ENCODE data around the gene PNMA1.

PNMA1 gene

DNA sequence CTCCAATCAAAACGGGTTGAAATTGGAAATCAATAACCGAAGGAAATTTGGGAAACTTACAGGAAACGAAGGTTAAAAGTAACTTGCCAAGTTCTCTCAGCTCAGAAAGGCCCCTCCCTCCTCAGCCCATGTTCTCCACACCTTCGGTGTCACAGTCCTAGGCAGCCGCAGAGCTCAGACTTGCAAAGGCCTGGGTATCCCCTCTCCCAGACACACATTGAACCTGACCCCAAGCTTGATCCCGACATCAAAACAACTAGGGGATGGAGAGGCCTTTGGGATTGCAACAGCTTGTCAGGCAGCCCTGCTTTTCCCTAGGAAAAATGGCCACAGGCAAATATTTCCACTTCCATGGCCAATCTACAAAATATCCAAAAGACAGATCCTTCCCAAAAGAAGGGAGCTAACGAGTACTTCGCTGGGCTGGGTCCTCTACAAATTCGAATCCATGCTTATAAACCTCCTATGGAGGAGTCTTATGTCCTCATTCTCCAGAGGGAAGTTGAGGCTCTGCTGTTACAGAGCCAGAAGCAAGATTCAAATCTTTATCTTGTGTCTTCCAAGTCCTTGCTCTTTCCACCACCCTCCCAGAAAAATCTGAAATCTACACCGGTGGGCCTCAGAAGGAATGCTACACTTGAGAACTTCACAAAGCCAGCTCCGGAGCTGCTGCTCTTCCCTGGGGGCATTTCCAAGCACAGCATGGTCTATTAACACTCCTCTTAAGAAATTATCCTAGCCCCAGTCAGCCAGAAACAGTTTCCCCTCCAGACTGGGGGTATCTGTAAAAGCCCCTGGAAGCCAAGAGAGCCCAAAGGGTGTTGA is 35.7 kb upstream of the PNMA1 start:
- no peak for DNase-seq

DNA sequence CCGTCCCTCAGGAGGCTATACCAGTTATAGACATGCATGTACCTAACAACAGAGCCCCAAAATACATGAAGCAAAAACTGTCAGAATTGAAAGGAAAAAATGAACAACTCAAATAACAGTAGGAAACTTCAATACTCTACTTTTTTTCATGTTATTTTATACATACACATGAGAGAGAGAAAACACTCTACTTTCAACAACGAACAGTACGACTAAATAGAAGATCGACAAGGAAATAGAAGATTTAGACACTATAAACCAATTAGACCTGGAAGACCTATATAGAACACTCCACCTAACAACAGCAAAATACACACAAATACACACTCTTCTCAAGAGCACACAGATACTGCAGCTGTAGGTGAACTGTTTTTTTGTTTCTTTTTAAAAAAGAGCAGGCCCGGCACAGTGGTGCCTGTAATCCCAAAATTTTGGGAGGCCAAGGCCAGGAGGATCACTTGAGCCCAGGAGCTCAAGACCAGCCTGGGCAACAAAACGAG is 34.7 kb upstream of the PNMA1 start:
- DNase-seq = no peak

DNA sequence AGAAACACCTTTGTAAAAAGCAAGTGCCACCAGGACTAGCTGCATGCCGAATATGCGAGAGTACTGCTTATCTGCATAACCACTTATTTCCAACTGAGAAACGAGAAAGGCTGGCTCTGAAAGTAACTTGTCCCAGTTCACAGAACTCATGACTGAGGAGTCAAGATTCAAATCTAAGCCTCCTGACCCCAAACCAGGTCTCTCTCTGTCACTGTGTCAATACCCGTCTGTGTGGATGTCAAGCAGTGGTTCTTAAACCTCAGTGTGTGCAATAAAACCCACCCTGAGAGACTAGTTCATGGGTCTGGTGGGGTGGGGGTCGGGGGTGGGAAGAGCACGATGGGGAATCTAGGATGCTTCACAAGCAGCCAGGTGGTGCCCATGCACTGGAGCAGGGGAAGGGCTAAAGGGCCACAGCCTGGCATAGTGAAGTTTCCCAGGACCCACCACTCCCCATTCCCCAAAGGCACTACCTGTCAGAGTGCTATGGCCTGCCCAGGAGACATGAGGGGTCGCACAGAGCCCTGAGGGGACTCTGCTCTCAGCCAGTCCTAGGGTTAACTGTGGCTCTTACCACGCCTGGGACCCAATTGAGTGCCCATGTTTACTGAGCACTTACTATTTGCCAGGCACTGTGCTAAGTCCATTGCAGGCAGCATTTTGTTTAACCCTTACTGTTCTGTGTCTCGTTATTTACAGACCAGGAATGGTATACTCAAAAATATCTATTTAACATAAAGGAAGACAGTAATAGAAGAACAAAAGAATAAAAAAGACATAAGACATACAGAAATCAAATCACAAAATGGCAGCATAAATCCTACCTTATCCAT is 33.4 kb upstream of the PNMA1 start:
- DNase-seq = no peak

DNA sequence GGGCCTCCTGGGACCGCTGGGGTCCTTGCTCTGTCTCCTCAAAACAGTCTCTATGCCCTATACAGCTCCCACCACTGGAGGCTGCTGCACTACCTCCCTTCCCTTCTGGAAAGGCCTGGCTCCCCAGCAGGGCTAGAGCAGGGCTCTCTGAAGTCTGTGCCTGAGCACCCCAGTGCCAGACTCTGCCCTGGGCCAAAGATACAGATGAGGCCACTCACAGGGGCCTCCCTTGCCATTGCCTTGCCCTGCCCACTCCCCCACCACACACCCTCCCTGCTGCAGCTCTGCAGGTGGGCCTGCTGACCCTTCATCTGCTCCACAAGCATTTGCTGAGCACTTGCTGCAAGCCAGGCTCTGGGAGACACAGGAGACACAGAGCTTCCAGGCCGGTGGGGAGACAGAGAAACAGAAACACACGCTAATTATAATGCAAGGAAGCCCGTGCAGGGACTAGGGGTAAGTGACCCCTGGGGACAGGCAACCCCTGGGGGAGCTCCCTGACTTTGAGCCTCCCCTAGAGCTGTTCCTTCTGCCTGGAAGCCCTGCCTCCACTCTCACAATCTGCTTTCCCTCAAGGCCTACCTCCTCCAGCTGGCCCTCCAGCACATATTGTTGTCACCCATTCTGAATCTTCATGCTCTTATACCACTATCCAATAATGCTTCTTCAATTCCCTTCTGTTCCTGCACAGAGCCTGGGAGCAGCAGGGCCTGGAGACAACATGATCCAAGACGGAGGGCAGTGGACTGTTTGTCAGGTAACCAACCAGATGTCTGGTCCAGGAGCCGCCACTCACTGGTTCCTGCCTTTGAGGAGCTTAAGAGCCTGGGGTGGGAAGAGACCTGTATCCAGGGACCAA is 32.6 kb upstream of the PNMA1 start:
- DNase-seq = no peak

DNA sequence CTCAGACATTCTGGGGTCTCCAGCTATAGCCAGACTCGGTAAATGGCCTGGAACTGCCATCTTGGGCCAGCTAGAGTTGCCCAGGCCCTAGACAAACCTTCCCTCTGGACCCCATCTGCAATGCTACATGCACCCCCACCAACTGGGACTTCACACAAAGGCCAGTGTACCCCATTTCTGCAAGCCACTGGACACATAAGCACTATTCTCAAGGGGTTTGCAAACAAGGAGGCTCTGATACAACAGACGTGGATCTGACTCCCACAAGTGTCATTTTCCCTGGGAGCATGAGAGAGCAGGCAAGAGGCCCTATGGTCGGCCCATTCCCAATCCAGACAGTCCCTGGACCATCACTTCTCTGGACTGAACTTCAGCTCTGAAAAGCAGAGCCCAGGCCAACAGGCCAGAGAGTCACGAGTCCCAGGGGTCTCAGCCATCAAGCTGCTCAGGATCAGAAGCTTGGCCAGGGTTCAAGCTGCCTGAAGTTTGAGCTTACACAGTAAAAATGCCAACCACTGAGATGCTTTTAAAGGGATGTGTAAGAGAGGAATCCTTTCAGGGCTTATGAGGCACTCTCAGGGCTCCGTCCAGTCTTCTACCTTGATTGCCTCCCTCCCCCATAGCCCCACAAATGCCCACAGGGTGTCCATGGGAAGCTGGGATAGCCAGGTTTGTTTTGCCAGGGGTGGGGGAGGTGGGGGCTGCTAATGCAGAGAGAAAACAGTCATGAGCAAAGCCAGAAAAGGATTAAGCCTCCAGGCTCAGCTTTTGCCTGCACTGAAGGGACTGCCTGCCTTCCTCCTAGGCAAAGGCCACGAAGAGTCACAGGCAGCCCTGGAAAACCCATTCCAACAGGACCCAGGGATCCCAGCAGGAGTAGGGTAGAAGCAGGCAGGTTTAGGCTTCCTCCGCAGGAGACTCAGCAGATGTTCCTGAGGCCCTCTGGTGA is 31.7 kb upstream of the PNMA1 start:
- no peak for DNase-seq

DNA sequence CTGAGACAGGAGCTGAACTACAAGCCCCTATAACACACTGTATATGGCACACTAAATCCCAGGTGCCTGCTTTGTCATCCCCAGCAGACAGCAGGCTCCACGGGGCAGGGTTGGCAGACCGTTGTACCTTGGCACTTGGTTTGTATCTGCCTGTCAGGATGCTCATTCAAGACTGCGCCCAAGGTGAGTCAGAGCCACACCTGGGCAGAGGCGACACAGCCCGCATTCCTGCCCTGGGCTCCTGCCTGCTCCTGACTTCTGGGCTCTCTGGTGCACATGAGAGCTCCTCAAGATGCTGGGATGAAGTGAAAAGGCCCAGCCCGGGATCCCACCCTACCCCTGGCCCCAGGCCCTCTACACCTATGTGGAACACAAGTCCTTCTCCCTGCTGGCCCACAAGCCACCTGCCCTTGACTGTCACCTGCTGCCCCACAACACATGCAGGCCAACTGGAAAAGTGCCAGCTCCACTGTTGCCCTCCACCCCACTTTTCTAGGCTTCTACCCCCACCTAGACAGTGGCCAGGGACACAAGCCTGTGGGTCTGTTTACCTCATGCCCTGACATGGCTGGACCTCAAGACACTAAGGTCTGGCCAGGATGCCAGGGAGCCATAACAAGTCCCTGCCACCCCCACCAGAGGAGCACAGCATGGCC is 30.8 kb upstream of the PNMA1 start:
- DNase-seq = no peak

DNA sequence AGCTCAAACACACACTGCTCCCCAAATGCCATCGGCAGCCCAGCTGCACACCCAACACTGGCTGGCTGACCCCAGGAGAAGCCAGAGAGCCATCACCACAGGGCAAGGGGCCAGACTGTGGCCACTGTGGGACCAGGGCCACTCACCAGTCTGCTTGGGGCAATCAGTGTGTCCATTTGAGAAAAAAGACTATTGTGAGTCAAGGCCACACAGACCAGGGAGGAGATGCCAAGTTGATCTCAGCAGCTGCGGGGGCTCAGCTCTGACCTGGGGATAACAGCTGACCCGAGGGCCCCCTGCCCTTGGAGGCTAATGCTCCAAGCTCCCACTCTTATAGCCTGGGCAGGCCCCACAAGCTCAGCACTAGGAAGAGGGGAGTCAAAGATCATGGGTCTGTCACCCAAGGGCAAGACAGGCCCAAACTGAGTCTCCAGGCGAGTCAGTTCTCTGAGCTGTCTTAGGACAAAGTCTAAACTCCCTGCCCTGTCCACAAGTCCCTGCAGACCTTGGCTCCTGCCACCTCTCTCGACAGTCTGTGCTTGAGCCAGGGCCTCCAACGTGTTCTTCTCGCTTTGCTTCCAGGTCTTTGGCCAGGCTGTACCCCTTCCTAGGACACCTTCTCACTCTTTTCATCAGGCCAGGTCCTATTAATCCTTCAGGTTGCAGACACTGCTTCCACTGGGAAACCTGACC is 30.1 kb upstream of the PNMA1 start:
- DNase-seq = no peak

DNA sequence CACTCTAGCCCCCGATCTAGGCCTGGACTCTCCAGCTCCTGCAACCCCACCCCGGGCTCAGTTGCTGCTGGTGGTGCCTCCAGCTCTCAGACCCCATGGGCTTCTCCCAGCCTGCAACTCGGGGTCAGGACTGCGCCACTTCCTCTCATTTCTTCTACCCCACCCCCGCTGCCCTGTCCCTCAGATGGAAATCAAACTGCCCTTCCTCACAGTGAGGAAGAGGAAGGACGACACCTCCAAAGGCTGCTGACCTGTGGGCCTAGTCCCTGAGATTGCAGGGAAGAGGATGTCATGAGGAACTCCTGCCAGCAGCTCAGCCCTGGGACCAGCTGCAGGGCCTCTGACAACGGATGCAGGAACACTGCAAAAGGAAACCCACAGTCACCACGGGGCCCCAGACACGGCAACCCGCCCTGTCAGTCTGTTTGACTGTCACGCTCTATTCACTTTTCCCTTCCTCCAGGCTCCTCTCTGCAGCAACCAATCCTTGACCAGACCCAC is 29.3 kb upstream of the PNMA1 start:
- no peak for DNase-seq

DNA sequence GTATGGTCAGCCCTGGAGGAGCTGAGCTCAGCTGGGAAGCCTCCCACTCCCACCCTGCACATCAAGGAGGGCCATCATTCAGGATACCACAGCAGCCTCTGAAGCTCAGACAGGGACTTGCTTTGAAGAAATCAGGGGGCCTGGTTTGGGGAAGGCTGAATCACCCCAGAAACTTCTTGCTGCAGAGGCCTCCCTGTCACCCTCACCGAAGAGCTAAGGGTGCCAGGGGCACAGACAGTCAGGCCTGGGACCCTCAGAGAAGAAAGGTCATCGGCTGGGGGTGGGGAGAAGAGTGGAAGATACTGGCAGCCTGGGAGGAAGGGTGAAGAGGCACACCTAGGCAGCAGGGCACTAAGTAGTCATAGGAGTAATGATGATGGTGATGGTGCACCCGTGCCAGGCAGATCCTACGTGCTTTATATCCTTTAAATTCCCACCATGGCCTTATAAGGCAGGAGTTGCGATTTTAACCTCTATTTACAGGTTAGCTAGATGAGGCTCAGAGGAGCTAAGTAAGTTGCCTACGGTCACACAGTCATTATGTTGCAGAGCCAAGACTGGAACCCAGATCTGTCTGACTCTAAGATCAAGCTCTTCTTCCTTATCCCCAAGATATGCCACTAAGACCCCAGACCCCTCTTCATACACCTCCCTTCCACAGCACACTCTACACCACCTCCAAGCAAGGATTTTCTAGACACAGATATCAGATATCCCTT is 28.5 kb upstream of the PNMA1 start:
- DNase-seq = no peak

DNA sequence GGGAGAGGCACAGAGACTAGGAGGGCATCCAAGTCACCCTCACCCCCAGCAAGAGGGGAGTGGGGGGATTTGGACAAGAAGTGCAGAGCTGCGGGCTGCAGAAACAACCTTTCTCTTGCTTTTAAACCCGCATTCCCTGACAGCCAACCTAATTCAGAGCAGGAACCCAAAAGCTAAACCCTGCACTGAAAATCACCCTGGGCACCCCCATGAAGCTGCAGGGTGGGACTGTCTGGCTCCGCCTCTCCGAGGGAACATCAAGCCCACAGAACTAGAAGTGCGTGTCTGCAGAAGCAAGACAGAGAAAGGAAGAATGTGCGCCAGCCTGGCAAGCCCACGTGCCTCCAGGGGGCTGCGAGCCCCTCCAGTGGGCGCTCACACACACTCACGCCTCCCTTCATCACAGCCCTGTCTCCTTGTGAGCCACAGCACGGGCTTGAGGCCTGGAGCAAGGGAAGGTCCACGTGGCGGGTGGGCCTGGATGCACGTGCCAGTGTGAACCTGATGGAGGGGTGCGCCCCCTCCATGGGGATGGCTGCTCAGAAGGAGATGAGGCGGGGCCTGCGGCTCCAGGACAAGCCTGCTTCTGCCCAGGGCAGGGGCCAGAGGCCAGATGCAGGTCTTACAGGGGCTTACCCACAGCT is 27.8 kb upstream of the PNMA1 start:
- no peak for DNase-seq

DNA sequence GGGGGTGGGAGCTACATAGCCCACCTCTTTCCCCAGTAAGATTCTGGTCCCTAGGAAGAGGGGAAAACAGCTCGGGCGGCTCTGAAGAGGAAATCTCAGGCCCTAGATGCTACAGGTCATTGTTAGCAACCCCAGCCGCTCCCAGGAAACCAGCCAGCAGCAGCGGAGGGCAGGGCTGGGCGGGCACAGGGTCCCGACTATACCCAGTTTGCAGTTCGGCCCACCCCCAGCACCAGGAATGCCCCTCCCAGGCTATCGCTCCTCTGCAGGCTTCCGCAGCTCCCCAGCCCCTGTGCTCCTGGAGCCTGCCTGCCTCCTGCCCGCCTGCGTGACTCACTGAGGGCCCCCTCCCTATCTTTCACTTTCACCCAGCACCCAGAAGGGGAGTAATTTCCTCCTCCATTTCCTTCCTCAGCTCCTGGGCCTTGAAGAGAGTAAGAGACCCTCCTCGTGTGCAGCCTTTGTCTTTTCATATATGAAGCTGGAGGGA is 27.2 kb upstream of the PNMA1 start:
- DNase-seq = no peak

DNA sequence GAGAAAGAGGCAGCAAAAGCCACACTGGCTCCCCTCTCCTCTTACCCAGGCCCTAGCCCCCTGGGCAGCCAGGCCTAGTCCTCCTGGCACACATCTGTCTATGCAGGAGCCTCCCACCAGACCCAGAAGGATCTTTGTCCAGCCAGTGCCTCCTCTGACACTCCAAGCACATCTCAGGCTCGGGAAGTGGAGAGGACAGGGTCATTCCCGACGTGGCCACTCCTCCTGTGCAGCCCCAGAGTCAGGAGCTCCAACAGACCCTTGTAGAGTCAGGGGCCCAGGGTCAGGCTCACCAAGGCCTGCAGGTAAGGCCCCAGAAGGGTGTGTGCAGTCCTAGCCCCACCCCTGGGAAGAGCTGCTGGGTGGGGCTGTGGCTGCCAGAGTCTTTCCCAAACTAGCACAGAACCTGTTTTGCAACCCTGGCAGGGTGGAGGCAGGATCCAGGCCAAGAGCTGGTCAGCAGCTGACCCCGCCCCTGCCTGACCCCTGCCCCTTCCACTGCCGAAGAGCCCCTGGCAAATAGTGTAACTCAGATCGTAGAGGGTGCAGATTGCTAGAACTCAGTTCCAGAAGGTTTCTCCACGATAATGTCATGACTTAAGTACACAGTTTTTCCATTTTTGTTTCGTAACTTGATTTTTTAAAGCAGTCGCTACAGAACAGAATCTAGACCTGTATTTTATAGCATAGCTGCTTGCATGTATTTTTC is 26.6 kb upstream of the PNMA1 start:
- no peak for DNase-seq

DNA sequence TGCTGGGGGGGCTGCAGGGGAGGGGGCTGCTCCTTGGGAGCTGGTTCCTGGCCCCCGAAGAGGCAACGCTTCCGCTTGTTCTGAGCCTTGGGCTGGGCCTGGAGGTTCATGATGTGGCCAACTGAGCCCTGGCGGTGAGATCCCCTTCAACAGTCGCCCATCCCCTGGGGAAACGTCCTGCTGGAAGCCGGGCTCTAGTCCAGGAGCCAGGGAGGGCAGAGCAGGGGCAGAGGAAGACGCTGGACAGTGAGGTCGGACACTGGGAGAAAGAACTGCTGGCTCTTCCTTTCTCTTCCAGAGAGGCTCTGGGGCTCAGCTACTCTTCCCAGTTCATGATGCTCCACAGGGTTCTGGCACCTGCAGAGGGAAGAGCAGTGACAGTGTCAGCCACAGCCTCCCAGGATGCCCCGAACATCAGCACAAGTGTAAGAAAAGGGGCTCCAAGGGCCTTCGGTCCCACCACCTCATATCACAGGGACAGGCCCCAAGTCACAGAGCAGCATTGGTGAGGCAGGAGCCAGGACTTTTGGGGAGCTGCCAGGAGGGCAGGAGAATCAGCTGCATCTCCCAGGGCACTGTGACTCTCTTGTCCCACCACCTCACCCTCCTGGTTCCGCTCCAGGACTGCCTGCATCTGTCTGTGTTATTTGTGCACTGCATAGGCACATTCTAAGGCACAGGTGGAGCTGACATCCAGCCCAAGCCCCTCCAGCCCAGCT is 25.9 kb upstream of the PNMA1 start:
- DNase-seq = no peak

DNA sequence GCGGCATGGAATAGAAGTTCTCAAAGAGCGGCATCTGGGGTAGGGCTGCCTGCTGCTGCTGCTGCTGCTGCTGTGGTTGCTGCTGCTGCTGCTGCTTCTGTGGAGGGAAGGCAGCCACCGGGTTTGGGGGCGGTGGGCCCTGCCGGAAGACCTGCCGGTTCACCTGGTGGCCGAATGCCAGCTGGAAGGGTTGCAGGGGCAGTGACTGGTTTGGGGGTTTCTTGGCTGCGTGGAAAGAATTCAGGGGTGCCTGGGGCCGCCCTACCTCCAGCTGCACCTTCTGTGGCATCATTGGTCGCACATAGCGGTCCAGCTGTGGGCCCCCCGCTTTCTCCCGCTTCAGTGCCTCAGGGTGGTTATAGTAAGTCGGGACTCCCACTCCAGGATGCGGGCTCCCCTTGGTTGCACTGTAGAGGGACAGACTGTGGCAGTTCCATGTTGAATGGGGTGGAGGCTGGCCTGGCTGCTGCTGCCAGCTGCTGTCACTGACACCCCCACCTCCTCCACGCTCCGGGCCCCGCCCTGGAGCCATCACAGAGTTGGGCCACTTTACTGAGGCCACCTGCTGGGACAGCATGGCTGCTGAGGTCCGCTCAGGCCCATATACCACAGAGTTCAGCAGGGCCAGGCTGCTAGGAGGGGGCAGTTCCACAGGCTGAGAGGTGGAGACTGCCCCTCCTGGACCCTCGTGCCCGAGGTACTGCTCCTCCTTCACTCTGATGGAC is 25.2 kb upstream of the PNMA1 start:
- DNase-seq = no peak

DNA sequence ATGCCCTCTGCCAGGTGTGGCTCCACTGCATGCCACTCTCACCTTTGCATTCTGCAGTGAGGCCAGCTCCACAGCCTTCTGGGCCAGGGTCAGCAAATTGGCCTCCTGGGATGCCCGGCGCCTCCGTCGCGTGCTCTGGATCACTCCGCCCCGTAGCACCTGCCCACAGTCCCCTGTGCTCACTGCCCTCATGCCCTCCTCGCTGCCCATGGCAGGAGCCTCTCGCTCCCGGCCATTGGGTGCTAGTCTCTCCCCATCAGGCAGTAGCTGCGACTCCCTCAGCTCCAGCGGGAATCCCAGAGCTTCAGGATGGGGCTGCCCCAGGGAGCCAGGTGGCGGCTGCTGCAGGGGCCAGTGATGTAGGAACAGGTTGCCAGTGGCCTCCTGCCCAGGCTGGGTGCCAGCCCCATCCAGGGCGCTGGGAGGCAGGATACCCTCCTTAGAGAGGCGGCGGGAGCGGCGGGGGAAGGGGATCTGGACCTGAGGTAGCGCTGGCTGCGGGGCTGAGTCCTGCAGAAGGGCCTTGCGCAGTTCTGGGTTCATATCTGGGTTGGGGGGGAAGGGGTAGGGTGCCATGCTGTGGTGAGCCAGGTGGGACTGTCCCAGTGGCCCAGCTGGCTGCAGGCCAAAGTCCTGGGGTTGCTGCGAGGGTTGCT is 24.5 kb upstream of the PNMA1 start:
- DNase-seq = no peak

DNA sequence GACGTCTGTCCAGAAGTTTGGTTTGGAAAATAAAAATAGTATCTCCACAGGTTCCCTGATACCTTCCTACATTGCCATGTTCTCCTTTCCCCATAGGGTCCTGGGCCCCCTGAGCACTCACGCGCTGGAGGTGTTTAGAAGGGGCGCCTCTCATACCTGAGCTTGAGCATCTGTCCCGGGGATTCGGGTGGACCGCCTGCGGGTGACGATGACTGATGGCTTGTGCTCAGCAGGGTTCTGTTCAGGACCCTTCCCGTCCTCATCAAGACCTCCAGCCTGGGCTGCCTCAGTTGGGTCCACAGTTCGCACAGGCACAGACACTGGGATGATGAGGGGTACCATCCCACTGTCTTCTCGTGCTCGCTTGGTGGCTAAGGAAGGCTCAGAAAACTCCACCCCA is 22.7 kb upstream of the PNMA1 start:
- no peak for DNase-seq

DNA sequence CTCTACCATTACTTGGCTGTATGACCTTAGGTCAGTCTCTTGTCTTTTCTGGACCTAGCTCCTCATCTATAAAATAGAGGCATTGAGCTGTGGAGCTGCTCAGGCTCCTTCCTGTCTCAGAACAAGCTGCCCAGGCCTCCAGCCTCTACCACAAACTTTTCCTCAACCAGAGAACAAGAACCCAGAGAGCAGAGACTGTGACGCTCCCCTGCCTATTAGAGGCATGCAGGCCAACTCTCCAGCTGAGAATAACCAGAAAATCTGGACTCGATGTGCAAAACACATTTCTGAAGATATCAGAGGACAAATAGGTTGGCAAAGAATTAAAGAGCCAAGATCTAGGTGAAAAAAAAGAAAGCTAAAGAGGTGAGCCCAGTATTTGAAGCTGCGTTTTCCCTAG is 17.8 kb upstream of the PNMA1 start:
- no peak for DNase-seq

All from NCI-H1092 treated with DMSO at 0.1 percent for 48 hours (cell line).